Cerebellar nuclear complex (tissue), 1 donor: ENCODE data around the gene NOXA1.
"Not testable (repeated sequence)": the region's sequence is repeated elsewhere in the genome, so short reads cannot be mapped to it uniquely, and the experiment has no call there.

Source experiments
- DNase-seq, 2 experiments: peaks; one replicate each; lab custom pipeline; 2025; lab: John Stamatoyannopoulos, UW

The NOXA1 gene

DNA sequence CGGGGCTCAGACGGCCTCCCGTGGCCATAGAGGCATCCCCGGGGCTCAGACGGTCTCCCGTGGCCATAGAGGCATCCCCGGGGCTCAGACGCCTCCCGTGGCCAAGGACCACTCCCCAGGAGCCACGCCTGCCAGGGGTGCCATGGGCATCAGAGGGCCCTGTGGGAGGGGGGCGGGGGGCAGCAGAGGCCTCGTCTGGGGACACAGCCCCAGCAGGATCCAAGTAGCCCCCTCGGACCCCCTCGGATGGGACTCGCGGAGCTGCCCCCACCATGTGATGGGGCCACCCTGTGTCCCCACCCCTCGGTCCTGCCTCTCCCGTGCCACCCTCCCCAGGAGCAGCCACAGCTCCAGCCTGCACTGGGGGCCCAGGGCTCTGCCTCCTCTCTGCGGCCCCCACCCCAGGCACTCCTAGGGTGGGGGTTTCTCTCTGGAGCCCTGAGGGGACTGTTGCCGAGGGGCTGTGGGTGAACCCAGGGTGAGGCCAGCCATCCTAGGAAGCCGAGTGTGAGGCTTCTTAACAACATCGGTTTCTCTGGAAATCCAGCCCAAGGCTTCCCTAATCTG lies 15.5 kb downstream of the NOXA1 start:
- DNase-seq, result no peak

GRCh38 chr9:137439158-137439714 lies 16.0 kb downstream of the NOXA1 start:
- no peak for DNase-seq

DNA sequence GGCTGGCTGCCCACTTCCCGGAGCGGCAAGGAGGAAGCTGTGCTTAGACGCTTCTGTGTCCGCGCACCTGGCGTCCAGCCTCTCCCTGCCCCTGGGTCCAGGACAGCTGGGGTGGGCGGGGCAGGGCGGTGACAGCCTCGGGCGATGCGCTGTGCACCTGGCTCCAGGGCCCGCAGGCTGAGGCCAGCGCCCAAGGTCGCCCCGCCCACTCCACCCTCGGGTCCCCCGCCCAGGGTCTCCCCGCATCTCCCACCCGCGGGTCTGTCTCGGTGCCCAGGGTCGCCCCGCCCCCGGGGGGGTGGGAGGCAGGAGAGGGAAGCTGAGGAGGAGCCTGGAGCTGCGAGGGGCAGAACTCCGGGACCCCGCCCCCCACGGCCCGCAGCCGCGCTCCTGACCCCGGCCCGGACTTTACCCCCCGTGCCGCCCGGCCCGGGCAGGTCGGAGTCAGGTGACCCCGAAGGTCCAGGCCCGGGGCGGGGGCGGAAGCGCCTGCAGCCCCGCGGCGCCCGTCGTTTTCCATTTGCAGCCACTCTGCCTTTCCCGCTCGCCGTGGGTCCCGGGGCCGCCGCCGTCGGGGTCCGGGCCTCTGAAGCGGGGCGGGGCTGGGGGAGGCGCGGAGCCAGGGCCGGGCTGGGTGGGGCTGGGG lies 18.2 kb downstream of the NOXA1 start, which contains the start of gene ENTPD8:
Gene ENTPD8, minus strand, starts transcription at position 69 of the 646 bp plus-strand sequence. CDS start 3,072 bp downstream, outside the sequence.
- no peak for DNase-seq

GRCh38 chr9:137441935-137442321 lies 18.7 kb downstream of the NOXA1 start:
- DNase-seq, result no peak

DNA sequence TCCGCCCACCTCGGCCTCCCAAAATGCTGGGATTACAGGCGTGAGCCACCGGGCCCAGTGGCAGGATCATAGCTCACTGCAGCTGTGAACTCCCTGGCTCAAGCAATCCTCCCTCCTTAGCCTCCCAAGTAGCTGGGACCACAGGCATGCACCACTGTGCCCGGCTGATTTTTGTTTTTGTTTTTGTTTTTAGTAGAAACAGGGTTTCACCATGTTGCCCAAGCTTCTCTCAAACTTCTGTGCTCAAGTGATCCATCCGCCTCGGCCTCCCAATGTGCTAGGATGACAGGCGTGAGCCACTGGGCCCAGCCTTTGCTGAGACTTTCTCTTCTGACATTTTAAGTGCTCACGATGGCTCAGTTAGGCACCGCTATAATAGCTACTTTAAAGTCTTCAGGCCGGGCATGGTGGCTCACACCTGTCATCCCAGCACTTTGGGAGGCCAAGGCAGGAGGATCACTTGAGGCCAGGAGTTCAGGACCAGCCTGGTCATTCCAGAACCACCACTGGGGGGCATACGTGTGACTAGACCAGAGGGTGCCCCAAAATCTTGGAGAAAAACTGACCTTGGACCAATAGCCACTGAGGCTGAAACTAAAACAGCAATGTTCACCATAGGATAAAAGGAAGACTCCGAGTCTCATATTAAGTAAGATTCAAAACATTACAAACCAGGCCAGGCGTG lies 21.1 kb downstream of the NOXA1 start:
- DNase-seq, result no peak

- no peak for DNase-seq
Observed at GRCh38 chr9:137445275-137445807, 22.1 kb downstream of the NOXA1 start.

GRCh38 chr9:137445930-137446431 lies 22.8 kb downstream of the NOXA1 start:
- no peak for DNase-seq

DNA sequence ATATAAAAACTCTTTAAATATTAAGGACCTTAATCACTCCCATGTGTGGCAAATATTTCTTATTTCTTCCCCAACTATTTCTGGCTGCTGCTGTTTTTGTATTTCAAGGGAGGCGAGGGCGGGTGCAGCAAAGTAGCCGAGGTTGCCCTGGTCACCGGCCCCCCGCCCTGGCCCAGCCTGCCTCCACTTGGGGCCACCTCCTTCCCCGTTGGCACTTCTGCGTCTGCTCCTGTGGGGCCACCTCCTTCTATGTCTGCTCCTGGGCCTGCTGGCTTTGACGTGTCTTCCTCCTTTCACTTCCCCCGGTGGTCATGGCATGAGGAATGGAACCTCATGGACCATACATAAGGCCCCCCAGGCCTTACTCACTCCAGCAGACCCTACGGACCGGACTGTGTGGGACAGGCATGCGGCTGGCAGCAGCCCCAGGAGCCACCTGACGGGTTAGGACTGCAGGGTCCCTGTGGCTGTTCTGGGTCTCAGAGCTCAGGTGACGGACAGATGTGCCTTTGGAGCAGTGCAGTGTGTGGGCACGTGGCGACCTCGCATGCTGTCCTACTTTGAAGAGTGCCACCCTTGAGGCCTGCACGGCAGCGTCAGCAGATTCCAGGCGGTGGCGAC lies 23.8 kb downstream of the NOXA1 start:
- no peak for DNase-seq

DNA sequence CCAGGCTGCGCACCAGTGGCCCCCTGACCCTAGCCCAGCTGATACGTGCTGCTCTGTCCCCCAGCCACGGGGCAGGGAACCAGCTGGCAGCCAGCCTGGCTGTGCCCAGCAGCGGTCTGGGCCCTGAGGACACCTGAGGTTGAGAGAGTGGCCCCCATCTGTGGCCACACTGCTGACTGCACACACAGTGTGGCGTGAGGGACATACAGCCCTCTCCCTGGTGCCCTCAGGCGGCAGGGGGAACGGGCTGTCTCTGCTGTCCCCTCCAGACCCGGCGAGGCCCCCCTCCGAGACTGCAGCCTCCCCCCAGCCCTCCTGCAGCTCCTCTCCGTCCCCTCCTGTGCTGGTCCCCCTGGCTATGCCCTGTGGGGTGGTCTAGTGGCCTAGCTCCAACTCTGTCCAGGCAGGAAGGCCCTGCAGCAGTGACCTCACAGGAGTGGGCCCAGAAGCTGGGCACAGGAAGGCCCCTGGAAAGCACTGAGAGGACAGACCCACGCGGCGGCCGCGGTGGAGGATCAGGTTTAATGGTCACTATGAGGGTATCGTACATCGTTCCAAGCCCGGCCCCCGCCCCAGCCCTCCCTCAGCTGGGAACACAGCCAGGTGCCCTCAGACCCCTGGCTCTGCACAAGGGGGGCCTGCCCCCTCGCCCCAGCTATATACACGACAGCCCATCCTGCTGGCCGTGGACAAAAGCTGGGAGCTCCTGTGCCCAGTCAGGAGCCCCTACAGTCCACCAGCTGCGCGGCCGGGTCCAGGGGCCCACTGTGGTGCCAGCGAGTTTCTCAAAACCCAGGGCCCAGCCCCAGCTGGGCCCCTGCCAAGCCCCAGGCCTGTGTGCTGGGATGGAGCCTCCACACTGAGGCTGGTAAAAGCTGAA lies 24.8 kb downstream of the NOXA1 start:
- no peak for DNase-seq

DNA sequence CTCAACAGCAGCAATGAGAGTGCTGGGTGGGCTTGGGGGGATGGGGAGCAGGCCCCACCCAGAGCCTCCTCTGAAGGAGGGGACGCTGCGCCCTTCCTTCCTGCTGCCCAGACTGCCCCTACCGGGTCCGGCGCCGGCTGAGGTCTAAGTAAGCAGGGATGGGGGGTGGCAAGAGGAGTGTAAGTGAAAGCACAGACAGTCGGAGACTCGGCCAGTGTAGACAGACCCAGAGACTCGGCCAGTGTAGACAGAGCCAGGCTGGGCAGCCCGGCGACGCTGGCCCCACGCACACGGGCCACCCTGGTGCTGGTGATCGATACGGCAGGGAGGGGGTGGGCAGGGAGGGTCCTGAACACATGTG lies 25.4 kb downstream of the NOXA1 start:
- DNase-seq, result no peak

- DNase-seq, result no peak
Observed at GRCh38 chr9:137449081-137449844, 26.1 kb downstream of the NOXA1 start.

DNA sequence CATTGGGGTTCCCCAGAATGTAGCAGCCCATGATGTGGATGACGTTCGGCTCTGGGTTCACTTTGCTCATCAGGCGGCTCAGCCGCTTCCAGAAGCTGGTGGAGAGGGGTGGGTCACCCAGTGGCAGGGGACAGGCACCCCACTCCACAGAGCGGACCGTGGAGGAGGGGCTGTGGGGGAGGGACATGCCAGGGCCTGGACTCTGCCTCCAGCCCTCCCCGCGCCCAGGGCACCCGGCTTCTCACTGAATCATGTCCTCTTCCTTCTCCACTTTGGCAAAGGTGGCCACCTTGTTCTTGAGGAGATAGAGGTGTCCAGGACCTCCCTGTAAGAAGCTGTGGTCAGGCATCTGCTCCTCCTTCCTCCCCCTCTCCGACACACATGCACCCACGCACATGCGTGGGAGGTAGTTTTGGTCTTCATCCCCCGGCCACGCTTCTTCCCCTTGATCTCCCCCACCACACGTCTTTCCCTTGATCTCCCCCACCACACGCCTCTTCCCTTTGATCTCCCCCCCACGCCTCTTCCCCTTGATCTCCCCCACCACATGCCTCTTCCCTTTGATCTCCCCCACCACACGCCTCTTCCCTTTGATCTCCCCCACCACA lies 26.8 kb downstream of the NOXA1 start:
- DNase-seq, result no peak

GRCh38 chr9:137450539-137451222 lies 27.5 kb downstream of the NOXA1 start:
- DNase-seq, result not testable (repeated sequence)

DNA sequence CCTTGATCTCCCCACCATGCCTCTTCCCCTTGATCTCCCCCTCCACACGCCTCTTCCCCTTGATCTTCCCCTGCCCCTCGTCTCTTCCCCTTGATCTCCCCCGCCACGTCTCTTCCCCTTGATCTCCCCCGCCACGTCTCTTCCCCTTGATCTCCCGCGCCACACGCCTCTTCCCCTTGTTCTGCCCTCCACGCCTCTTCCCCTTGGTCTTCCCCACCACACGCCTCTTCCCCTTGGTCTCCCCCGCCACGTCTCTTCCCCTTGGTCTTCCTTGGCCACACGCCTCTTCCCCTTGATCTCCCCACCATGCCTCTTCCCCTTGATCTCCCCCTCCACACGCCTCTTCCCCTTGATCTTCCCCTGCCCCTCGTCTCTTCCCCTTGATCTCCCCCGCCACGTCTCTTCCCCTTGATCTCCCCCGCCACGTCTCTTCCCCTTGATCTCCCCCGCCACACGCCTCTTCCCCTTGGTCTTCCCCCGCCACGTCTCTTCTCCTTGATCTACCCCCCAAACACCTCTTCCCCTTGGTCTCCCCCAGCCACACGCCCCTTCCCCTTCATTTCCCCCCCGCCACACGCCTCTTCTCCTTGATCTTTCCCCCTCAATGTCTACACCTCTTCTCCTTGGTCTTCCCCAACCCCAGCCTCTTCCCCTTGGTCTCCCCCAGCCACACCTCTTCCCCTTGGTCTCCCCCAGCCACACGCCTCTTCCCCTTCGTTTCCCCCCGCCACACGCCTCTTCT lies 28.2 kb downstream of the NOXA1 start:
- DNase-seq, result not testable (repeated sequence)

- DNase-seq, result no peak
Observed at GRCh38 chr9:137452006-137452760, 29.0 kb downstream of the NOXA1 start.

DNA sequence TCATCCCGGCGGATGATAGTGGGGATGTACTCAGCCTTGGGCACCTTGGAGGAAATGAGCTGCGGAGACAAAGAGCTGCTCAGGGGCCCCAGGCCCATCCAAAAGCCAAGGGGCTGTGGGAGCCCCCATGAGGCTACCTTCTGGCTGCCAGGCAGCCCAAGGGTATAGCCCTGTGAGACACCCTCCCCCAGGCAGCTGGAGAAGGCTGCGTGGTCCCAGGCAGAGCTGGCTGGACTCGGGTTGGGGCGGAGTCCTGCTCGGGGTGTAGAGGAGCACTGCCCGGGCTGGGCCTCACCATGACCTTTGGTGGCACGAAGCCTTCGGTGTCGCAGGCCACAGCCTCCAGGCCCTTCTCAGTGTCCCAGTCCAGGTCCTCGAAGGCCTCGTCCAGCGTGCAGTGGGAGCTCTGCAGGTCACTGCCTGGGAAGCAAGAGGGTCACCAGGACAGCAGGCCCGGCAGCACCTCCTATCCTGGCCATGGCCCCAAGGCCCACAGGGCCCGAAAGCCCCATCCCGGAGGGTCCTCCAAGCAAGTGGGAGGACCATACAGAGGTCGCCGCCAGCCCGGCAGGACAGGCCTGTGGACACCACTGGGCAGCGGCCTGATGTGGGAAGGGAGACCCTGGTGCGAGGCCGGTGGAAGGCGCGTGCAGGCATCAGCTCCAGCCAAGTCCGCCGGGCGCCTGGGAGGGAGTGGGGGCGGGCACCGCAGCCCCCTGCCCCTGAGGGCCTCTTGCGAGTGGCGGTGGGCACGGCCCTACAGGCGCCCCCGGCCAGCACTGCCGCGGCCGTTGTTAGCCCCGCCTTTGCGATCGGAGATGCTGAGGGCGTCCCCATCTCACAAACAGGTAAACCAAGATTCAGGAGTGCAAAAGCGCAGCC lies 29.8 kb downstream of the NOXA1 start:
- DNase-seq, result no peak

DNA sequence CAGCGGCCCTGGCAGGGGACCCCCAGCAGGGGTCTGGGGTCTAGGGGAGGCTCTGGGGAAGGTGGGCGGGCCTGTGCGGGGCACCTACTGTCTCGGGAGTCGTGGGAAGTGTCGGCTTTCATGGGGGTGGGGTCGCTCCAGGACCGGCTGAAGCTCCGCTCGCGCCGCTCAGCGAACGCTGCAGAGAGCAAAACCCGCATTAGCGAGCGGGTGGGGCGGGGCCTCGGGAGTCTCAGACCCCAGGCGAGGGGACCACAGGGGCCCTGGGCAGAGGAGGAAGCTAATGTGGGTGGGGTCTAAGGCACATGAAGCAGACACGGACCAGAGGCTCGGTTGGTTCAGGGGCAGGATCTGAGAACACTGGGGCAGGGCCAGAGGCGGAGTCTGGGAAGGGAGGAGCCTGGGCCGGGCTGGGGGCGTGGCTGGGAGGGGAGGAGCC lies 30.5 kb downstream of the NOXA1 start:
- no peak for DNase-seq
